ENCODE results near the gene MCAM.
A peak's percentile ranks its signal among the peaks of the same experiment; 100 is the strongest.

Gene MCAM

GRCh38 chr11:119335655-119336543 is 19.0 kb upstream of the MCAM start:
- Histone ChIP-seq H3K9ac (ENCODE audit: low read length) (no peak overlapping the region), H3K9me3 (ENCODE audit: control insufficient read depth, low read length) (no peaks in the 10 kb centered on the region), H3K27me3 (replicated peaks; ENCODE audit: control insufficient read depth, insufficient read depth, low read length) (no peaks in the 10 kb centered on the region), H3K4me3 (ENCODE audit: low read length) (peak overlapping the region; percentile 90), H3K36me3 (ENCODE audit: control insufficient read depth, insufficient read depth, low read length, severe bottlenecking) (no peaks in the 10 kb centered on the region), H3K4me1 (ENCODE audit: control insufficient read depth, insufficient read depth, low read length) (peaks cover 46% of the 10 kb centered on the region)
- no peak for DNase-seq (ENCODE audit: low read depth)

- DNase-seq (ENCODE audit: low read depth), result no peak
- Histone ChIP-seq H3K4me1 (ENCODE audit: control insufficient read depth, insufficient read depth, low read length) (peaks cover 44% of the 10 kb centered on the region), H3K27me3 (replicated peaks; ENCODE audit: control insufficient read depth, insufficient read depth, low read length) (no peaks in the 10 kb centered on the region), H3K9ac (ENCODE audit: low read length) (peak overlapping the region; percentile 86), H3K9me3 (ENCODE audit: control insufficient read depth, low read length) (no peaks in the 10 kb centered on the region), H3K4me3 (ENCODE audit: low read length) (peak overlapping the region; percentile 90), H3K36me3 (ENCODE audit: control insufficient read depth, insufficient read depth, low read length, severe bottlenecking) (no peaks in the 10 kb centered on the region)
Measured at GRCh38 chr11:119335091-119335654, 18.2 kb upstream of the MCAM start.

- peak; percentile 99 for DNase-seq (ENCODE audit: low read depth)
- Histone ChIP-seq H3K4me1 (ENCODE audit: control insufficient read depth, insufficient read depth, low read length) (peaks cover 42% of the 10 kb centered on the region), H3K27me3 (replicated peaks; ENCODE audit: control insufficient read depth, insufficient read depth, low read length) (no peaks in the 10 kb centered on the region), H3K36me3 (ENCODE audit: control insufficient read depth, insufficient read depth, low read length, severe bottlenecking) (no peaks in the 10 kb centered on the region), H3K4me3 (ENCODE audit: low read length) (peak within 1 kb of the TSS; percentile 90), H3K9me3 (ENCODE audit: control insufficient read depth, low read length) (no peaks in the 10 kb centered on the region), H3K9ac (ENCODE audit: low read length) (peak within 1 kb of the TSS; percentile 86)
Measured at GRCh38 chr11:119334174-119334930, 17.4 kb upstream of the MCAM start, which contains the start of gene RNF26. TSS of gene RNF26 (plus strand) at chr11:119334527. CDS start at chr11:119335123, 596 bp downstream.

GRCh38 chr11:119332111-119332765 is 15.3 kb upstream of the MCAM start:
- H3K9me3 ChIP-seq (ENCODE audit: control insufficient read depth, low read length), result no peaks in the 10 kb centered on the region
- H3K4me3 ChIP-seq (ENCODE audit: low read length), result no peak overlapping the region
- H3K27me3 ChIP-seq (replicated peaks; ENCODE audit: control insufficient read depth, insufficient read depth, low read length), result no peaks in the 10 kb centered on the region
- H3K9ac ChIP-seq (ENCODE audit: low read length), result no peak overlapping the region
- H3K36me3 ChIP-seq (ENCODE audit: control insufficient read depth, insufficient read depth, low read length, severe bottlenecking), result no peaks in the 10 kb centered on the region
- no peak for DNase-seq (ENCODE audit: low read depth)
- peaks cover 21% of the 10 kb centered on the region for H3K4me1 ChIP-seq (ENCODE audit: control insufficient read depth, insufficient read depth, low read length)

- Histone ChIP-seq H3K4me3 (ENCODE audit: low read length) (no peak overlapping the region), H3K4me1 (ENCODE audit: control insufficient read depth, insufficient read depth, low read length) (peaks cover 8% of the 10 kb centered on the region)
- no peak for DNase-seq (ENCODE audit: low read depth)
Measured at GRCh38 chr11:119330237-119330636, 13.3 kb upstream of the MCAM start.

GRCh38 chr11:119329320-119329719 is 12.4 kb upstream of the MCAM start:
- Histone ChIP-seq H3K9me3 (ENCODE audit: control insufficient read depth, low read length) (no peaks in the 10 kb centered on the region), H3K36me3 (ENCODE audit: control insufficient read depth, insufficient read depth, low read length, severe bottlenecking) (no peaks in the 10 kb centered on the region), H3K9ac (ENCODE audit: low read length) (no peak overlapping the region), H3K27me3 (replicated peaks; ENCODE audit: control insufficient read depth, insufficient read depth, low read length) (no peaks in the 10 kb centered on the region), H3K4me3 (ENCODE audit: low read length) (no peak overlapping the region), H3K4me1 (ENCODE audit: control insufficient read depth, insufficient read depth, low read length) (peaks cover 2% of the 10 kb centered on the region)
- DNase-seq (ENCODE audit: low read depth), result no peak

More at GRCh38 chr11:119330237-119330636, 13.3 kb upstream of the MCAM start:
- H3K9ac ChIP-seq (ENCODE audit: low read length), result no peak overlapping the region
- no peaks in the 10 kb centered on the region for H3K9me3 ChIP-seq (ENCODE audit: control insufficient read depth, low read length)
- H3K36me3 ChIP-seq (ENCODE audit: control insufficient read depth, insufficient read depth, low read length, severe bottlenecking), result no peaks in the 10 kb centered on the region
- H3K27me3 ChIP-seq (replicated peaks; ENCODE audit: control insufficient read depth, insufficient read depth, low read length), result no peaks in the 10 kb centered on the region

- Histone ChIP-seq H3K27me3 (replicated peaks; ENCODE audit: control insufficient read depth, insufficient read depth, low read length) (no peaks in the 10 kb centered on the region), H3K4me3 (ENCODE audit: low read length) (no peak overlapping the region), H3K36me3 (ENCODE audit: control insufficient read depth, insufficient read depth, low read length, severe bottlenecking) (no peaks in the 10 kb centered on the region), H3K9me3 (ENCODE audit: control insufficient read depth, low read length) (no peaks in the 10 kb centered on the region), H3K4me1 (ENCODE audit: control insufficient read depth, insufficient read depth, low read length) (peaks cover 8% of the 10 kb centered on the region), H3K9ac (ENCODE audit: low read length) (no peak overlapping the region)
- no peak for DNase-seq (ENCODE audit: low read depth)
Measured at GRCh38 chr11:119324189-119324588, 7.3 kb upstream of the MCAM start.

- peak; percentile 88 for DNase-seq (ENCODE audit: low read depth)
- no peak overlapping the region for H3K9ac ChIP-seq (ENCODE audit: low read length)
- no peaks in the 10 kb centered on the region for H3K36me3 ChIP-seq (ENCODE audit: control insufficient read depth, insufficient read depth, low read length, severe bottlenecking)
- H3K4me3 ChIP-seq (ENCODE audit: low read length), result no peak overlapping the region
- peaks cover 9% of the 10 kb centered on the region for H3K4me1 ChIP-seq (ENCODE audit: control insufficient read depth, insufficient read depth, low read length)
- H3K27me3 ChIP-seq (replicated peaks; ENCODE audit: control insufficient read depth, insufficient read depth, low read length), result no peaks in the 10 kb centered on the region
- H3K9me3 ChIP-seq (ENCODE audit: control insufficient read depth, low read length), result no peaks in the 10 kb centered on the region
Measured at GRCh38 chr11:119323532-119324033, 6.7 kb upstream of the MCAM start.

- H3K9me3 ChIP-seq (ENCODE audit: control insufficient read depth, low read length), result no peaks in the 10 kb centered on the region
- no peak for DNase-seq (ENCODE audit: low read depth)
Measured at GRCh38 chr11:119322921-119323531, 6.1 kb upstream of the MCAM start.

GRCh38 chr11:119322360-119322739 is 5.4 kb upstream of the MCAM start:
- no peak overlapping the region for H3K9ac ChIP-seq (ENCODE audit: low read length)
- no peak for DNase-seq (ENCODE audit: low read depth)
- H3K4me3 ChIP-seq (ENCODE audit: low read length), result no peak overlapping the region
- no peaks in the 10 kb centered on the region for H3K36me3 ChIP-seq (ENCODE audit: control insufficient read depth, insufficient read depth, low read length, severe bottlenecking)
- H3K27me3 ChIP-seq (replicated peaks; ENCODE audit: control insufficient read depth, insufficient read depth, low read length), result no peaks in the 10 kb centered on the region
- peaks cover 21% of the 10 kb centered on the region for H3K4me1 ChIP-seq (ENCODE audit: control insufficient read depth, insufficient read depth, low read length)
- H3K9me3 ChIP-seq (ENCODE audit: control insufficient read depth, low read length), result no peaks in the 10 kb centered on the region

More at GRCh38 chr11:119322921-119323531, 6.1 kb upstream of the MCAM start:
- Histone ChIP-seq H3K9ac (ENCODE audit: low read length) (no peak overlapping the region), H3K4me1 (ENCODE audit: control insufficient read depth, insufficient read depth, low read length) (peaks cover 15% of the 10 kb centered on the region), H3K4me3 (ENCODE audit: low read length) (no peak overlapping the region), H3K27me3 (replicated peaks; ENCODE audit: control insufficient read depth, insufficient read depth, low read length) (no peaks in the 10 kb centered on the region), H3K36me3 (ENCODE audit: control insufficient read depth, insufficient read depth, low read length, severe bottlenecking) (no peaks in the 10 kb centered on the region)

Measured in adipocyte (in vitro differentiated cells).